Loucy (cell line): ENCODE results near the gene SLC17A2.

Experiments
- EZH2phosphoT487 ChIP-seq: fragments of 200-600 bp; IDR thresholded peaks from 2 replicates; pipeline ENCODE4 v1.6.1; 2018; ENCODE audit warnings: antibody characterized with exemption, mild to moderate bottlenecking, moderate library complexity, borderline replicate concordance
- TF ChIP-seq, protein P1 (sequence below): fragments of 200-600 bp; sonication (generic); conservative IDR thresholded peaks from 2 replicates; pipeline ENCODE4 v1.5.1; 2014; ENCODE audit warnings: mild to moderate bottlenecking, antibody characterized with exemption, low read length

DNA sequence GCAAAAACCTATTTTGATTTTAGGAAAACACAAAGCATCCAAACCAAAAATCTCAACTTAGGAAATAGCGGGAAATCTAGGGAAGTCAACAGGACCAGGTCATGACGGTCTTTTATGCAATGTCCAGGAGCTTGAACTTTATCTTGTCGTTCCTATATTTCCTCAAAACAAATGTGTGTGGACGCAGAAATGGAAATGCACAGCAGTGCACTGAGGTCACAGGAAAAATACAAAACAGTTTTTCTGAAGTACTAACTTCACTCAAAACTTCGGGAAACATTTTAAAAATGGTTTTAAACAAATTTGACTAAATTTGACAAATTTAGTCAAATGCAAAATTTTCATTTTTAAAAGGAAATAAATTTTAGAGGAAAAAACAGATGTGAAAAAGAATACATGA lies 5.5 kb upstream of the SLC17A2 start:
- TF ChIP-seq, protein P1, sequence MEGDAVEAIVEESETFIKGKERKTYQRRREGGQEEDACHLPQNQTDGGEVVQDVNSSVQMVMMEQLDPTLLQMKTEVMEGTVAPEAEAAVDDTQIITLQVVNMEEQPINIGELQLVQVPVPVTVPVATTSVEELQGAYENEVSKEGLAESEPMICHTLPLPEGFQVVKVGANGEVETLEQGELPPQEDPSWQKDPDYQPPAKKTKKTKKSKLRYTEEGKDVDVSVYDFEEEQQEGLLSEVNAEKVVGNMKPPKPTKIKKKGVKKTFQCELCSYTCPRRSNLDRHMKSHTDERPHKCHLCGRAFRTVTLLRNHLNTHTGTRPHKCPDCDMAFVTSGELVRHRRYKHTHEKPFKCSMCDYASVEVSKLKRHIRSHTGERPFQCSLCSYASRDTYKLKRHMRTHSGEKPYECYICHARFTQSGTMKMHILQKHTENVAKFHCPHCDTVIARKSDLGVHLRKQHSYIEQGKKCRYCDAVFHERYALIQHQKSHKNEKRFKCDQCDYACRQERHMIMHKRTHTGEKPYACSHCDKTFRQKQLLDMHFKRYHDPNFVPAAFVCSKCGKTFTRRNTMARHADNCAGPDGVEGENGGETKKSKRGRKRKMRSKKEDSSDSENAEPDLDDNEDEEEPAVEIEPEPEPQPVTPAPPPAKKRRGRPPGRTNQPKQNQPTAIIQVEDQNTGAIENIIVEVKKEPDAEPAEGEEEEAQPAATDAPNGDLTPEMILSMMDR, result no peak
- TF ChIP-seq EZH2phosphoT487, result no peak
